GM19035 (cell line): ENCODE results near the gene ING3.
"Not testable (repeated sequence)": the region's sequence is repeated elsewhere in the genome, so short reads cannot be mapped to it uniquely, and the experiment has no call there.

Experiments
- ATAC-seq: cut with Tn5 transposase; IDR thresholded peaks from one replicate; pipeline ENCODE4 v1.9.1; 2021; ENCODE audit not compliant: unreplicated experiment

Gene ING3

GRCh38 chr7:121000081-121000983, 49.8 kb downstream of the ING3 start:
- ATAC-seq = no peak

DNA sequence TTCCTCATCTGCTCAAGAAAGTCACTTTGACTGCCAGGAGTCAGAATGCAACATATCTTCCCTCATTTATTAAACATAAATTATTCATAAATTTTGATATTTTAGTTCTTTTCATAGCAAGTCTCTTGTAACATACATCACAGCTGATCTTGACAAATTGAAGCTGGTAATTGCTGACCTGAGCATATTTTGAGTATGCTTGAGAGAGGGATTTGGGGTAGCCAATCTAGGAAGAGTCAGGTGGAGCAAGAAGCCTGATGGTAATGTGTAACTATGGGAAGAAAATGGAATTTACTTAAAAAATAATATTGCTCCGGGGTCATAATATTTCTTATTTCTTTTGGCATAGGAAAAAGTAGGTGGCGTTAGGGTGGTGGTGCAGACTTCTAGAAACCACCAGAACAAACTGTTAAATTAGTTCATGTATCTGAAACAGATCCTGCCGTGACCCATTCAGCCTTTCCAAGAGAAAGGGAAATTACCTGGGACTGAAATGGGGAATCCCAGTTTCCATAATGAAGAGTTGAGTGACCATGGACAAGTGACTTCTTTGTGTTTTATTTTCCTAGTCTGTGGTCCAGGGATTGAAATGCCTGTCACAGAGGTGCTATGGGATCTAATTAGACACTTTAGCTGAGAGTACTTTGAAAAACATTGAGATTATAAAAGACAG, 50.8 kb downstream of the ING3 start:
- no peak for ATAC-seq

GRCh38 chr7:121002048-121002756, 51.6 kb downstream of the ING3 start:
- no peak for ATAC-seq

- ATAC-seq = no peak
Measured at GRCh38 chr7:121002757-121003200, 52.2 kb downstream of the ING3 start.

DNA sequence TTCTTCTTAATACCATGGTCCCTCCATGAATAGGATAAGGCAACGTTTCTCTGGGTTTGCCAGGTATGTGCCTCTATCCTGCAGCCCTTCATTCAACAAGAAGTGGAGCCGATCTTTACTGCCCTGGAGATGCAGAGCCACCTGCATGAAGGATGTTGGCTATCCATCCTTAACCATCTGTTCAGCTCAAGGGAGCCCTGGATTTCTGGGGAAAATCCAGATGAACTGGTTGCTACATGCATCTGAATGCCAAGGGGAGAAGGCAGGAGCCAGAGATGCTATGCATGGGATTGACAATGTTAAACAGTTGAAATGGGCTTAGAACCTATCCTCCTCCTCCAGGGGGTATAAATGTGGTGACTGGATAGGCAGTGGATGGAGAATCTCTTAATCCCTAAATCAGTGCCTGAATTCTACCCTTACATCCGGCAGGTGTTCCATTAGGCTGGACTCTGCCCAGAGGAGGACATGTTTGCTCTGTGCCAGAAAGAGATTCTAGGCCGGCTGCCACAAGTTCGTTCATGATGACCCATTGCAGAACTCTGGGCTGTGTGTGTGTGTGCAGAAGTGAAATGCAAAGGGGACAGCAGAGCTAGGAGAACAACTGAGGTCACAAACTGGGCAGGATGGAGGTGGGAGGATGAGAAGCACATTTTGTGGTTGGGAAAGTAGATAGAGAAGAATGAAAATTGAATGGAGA, 53.6 kb downstream of the ING3 start:
- no peak for ATAC-seq

GRCh38 chr7:121005058-121005457, 54.5 kb downstream of the ING3 start:
- not testable (repeated sequence) for ATAC-seq

- no peak for ATAC-seq
Measured at GRCh38 chr7:121005996-121006584, 55.5 kb downstream of the ING3 start.

DNA sequence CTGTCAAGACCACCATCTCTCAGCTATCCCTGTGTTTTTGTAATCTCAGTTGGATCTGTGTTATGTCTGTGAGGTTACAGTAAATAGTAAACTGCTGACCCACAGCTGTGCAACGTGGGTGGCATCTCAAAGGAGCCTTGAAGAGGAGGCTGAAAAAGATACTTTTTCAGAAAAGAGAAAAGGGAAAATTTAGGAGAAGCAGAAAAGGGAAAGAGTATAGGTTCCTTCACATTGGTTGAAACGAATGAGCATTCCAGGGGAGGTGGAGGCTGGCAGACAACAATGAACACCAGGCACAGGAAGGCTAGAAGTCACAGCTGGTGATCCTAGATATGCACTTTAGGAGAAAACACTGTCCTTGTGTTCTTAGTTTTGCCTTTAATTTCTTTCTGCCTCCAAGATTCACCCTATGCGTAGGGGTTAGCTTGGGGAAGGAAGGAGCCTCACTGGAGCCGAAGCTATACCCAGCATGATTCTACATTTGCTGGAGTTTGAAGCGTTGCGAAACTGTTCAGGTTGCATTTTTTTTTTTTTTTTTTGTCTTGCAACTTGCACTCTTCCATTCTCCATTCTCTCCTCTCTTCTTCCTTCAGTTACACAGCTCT, 56.2 kb downstream of the ING3 start:
- ATAC-seq = no peak

GRCh38 chr7:121008816-121009215, 58.2 kb downstream of the ING3 start:
- no peak for ATAC-seq

DNA sequence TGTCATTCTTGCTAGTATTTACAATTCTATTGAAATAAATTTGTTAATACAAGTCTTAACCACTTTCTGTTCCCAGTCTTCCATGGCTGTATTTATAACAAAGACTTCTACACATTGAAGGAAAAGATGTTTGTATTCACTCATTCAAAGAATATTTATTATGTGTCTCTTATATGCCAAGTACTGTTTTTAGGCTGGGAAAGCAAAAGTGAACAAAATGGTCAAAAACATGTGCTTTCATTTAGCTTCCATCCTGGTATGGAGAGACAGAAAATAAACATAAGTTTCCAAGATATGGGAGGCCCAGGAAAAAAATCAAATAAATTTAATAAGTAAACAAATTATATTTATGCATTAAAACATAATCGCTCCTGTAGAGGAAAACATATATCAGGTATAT, 60.8 kb downstream of the ING3 start:
- no peak for ATAC-seq

GRCh38 chr7:121012170-121012874, 61.7 kb downstream of the ING3 start:
- no peak for ATAC-seq

DNA sequence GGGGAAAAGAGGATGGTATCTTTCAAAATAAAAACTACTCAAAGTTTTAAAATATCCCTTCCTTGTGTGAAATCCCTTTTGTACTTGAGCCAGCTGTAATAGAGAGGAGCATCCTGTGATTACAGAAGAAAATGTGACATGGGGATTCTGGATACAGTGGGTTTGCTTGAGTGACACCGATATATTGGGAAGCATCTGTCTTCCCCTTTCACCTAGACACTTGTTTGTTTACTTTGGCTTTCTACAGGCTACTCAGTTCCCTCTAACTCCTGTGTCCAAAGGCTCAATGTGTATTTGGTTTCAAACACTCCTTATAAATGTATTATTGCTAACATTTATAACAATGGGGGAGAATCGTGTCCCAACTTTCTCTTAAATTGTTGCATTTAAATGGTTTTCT, 62.3 kb downstream of the ING3 start:
- ATAC-seq = no peak

- ATAC-seq = no peak
Measured at GRCh38 chr7:121015560-121015959, 65.0 kb downstream of the ING3 start.

GRCh38 chr7:121016966-121017365, 66.4 kb downstream of the ING3 start:
- no peak for ATAC-seq

GRCh38 chr7:121017586-121017985, 67.0 kb downstream of the ING3 start:
- ATAC-seq = no peak

DNA sequence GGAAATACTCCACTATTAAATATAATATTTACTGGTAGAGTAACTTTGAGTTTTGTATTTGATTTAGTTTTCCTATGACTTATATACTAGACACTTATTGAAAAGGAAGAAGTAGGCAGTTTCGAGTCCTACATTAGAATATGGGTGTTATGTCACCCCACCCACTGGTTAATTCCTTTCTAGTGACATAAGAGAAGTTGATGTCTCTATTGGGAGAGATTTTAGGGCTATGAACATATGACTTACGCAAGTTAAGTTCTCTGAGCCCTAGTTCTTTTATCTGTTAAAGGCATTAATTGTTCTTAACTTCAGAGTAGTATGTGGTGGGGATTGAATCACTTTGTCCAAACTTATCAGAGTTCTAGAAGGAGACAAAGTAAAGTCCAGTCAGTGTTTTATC, 68.4 kb downstream of the ING3 start:
- ATAC-seq = no peak

- no peak for ATAC-seq
Measured at GRCh38 chr7:121020249-121020988, 69.8 kb downstream of the ING3 start.

DNA sequence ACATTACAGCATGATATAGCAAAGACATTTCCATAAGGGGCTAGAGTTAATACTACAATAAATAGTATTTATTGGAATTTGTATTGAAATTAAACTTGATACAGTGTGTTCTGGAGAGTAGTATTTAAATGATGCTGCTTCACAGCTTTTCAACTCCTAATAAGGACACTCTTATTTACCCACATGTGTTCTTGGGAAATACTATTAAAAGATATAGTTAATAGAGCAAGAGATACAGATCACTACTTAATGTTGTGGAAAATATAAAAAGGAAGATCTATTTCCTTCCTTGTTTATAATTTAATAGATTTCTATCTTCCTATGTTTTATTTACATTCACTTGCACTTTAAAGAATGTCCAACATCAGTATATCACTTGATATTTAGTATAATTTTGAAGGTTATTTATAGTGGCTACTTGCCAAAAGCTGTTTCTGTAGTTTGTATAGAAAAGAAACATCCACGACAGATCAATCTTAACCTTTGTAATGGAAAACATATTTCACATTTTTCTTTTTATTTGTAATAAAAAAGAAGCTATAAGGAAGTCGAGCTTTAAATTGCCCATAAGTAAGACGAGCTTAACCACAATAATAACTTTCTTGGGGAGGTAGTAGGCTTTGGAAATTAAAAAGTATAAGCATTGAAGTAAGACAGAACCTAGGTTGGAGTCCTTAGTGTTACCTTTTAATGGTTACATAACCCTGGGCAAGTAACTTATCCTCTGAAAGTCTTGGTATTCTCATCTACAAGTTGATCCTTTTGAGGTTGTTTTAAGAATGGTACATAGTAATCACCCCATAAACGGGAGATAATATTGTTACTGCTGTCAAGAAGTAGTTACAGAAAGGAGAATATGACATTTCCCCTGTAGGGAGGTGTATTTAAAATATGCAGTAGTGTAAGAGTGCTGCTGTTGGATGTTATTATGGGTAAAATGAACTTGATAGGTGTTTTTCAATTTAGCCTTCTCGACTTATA, 70.7 kb downstream of the ING3 start:
- no peak for ATAC-seq
